Fibroblast of pulmonary artery (primary cell): Measurements from ENCODE around the gene LOXL4.

Source experiments
- DNase-seq: peaks from one replicate; pipeline ENCODE4 v3.0.0-alpha.2; 2010; ENCODE audit warnings: low read depth
- H3K4me3 ChIP-seq: replicated peaks from 2 replicates; pipeline ENCODE4 v1.5.1; 2011; ENCODE audit warnings: low read depth, mild to moderate bottlenecking, control low read depth, low read length, moderate library complexity
- CTCF ChIP-seq: IDR thresholded peaks from 2 replicates; pipeline ENCODE4 v1.5.1; 2011; ENCODE audit warnings: mild to moderate bottlenecking, control low read depth, low read length, inconsistent platforms; ENCODE audit errors: missing control alignments

LOXL4 gene

GRCh38 chr10:98264378-98265065 is 3.5 kb downstream of the LOXL4 start:
- no peak overlapping the region for H3K4me3 ChIP-seq
- DNase-seq: no peak
- no peak for TF ChIP-seq CTCF

GRCh38 chr10:98263088-98263487 is 4.9 kb downstream of the LOXL4 start:
- no peak for TF ChIP-seq CTCF
- H3K4me3 ChIP-seq: no peak overlapping the region
- DNase-seq: no peak

GRCh38 chr10:98262571-98262970 is 5.4 kb downstream of the LOXL4 start:
- peak; percentile 43 for TF ChIP-seq CTCF
- DNase-seq: peak; percentile 53
- H3K4me3 ChIP-seq: no peak overlapping the region

GRCh38 chr10:98261436-98262277 is 6.3 kb downstream of the LOXL4 start:
- no peak for DNase-seq
- H3K4me3 ChIP-seq: no peak overlapping the region
- no peak for TF ChIP-seq CTCF

- no peak for DNase-seq
- TF ChIP-seq CTCF: no peak
- H3K4me3 ChIP-seq: no peak overlapping the region
Observed at GRCh38 chr10:98260752-98261151, 7.2 kb downstream of the LOXL4 start.

GRCh38 chr10:98260350-98260749 is 7.6 kb downstream of the LOXL4 start:
- no peak for TF ChIP-seq CTCF
- no peak for DNase-seq
- no peak overlapping the region for H3K4me3 ChIP-seq
